ENCODE data around the gene FDXR. TPM values are rescaled to one million over a fixed set of nuclear protein-coding genes. Genes with fewer than 3 reads are reported as not detected.

The FDXR gene
- total and polyA plus RNA-seq, 9 of the 15 experiments (the other 6 are each of a cell fraction or from before 2014, with no cell fraction given): 0.89 to 70.7 (median 30.9) TPM

DNA sequence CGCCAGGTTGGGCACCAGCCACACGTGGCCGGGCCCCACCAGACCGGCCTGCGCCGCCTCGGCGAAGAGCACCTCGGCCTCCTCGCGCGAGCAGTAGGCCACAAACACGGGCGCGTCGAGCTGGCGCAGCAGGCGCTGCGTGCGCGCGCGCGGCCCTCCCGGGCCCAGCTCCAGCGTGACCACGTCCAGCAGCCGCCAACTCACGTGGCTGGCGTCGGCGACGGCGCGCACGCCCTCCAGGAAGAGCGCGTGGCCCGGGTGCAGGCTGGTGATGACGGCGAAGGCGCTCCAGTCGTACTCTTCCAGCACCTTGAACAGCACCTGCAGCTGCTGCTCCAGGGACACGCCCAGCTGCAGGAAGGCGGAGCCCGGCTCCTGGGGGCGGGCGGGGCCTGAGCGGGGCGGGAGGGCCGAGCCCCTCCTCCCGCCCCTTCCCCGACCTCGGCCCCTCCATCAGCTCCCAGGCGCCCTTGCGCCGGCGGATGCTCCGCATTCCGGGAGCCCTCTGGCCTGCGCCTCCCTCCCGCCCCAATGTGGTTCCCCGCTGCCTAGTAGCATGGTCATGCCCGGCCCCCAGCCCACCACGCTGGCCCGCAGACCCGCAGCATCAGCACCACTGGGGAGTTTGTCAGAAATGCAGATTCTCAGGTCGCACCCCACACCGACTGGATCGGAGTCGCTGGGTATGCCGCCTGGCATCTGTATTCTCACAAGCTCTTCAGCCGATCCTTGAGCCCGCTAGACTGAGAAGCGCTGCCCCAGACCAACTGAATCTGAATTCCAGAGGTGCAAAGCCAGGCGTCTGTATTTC, 20.4 kb downstream of the FDXR start (continued):
- TF ChIP-seq ZNF316 (IDR thresholded peaks at IDR 0.05) (no peak), FOXK1 (CRISPR knock-in tag; IDR thresholded peaks at IDR 0.05; ENCODE audit: borderline replicate concordance) (no peak), GTF2E2 (tag; IDR thresholded peaks at IDR 0.05) (no peak), PHB (CRISPR knock-in tag; IDR thresholded peaks at IDR 0.05) (no peak), MEF2A (IDR thresholded peaks at IDR 0.05; ENCODE audit: control insufficient read depth, low read depth, low read length) (no peak), SRSF3 (IDR thresholded peaks at IDR 0.05; ENCODE audit: insufficient read depth, low read length) (no peak), ZZZ3 (IDR thresholded peaks at IDR 0.05) (no peak), ATF1 (CRISPR knock-in tag; IDR thresholded peaks at IDR 0.05) (no peak), ATF1 (tag; IDR thresholded peaks at IDR 0.05) (peak; percentile 54), MBD2 (IDR thresholded peaks at IDR 0.05; ENCODE audit: borderline replicate concordance, low read depth) (no peak), TOE1 (IDR thresholded peaks at IDR 0.05; ENCODE audit: borderline replicate concordance) (no peak), TOE1 (CRISPR knock-in tag; IDR thresholded peaks at IDR 0.05; ENCODE audit: borderline replicate concordance, low read depth) (no peak), FUS (optimal IDR thresholded peaks at IDR 0.05; ENCODE audit: low read depth, low read length) (peak; percentile 51)
- TF ChIP-seq, protein P1, sequence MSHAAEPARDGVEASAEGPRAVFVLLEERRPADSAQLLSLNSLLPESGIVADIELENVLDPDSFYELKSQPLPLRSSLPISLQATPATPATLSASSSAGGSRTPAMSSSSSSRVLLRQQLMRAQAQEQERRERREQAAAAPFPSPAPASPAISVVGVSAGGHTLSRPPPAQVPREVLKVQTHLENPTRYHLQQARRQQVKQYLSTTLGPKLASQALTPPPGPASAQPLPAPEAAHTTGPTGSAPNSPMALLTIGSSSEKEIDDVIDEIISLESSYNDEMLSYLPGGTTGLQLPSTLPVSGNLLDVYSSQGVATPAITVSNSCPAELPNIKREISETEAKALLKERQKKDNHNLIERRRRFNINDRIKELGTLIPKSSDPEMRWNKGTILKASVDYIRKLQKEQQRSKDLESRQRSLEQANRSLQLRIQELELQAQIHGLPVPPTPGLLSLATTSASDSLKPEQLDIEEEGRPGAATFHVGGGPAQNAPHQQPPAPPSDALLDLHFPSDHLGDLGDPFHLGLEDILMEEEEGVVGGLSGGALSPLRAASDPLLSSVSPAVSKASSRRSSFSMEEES (CRISPR knock-in tag; IDR thresholded peaks at IDR 0.05): no peak
- TF ChIP-seq, protein P2, sequence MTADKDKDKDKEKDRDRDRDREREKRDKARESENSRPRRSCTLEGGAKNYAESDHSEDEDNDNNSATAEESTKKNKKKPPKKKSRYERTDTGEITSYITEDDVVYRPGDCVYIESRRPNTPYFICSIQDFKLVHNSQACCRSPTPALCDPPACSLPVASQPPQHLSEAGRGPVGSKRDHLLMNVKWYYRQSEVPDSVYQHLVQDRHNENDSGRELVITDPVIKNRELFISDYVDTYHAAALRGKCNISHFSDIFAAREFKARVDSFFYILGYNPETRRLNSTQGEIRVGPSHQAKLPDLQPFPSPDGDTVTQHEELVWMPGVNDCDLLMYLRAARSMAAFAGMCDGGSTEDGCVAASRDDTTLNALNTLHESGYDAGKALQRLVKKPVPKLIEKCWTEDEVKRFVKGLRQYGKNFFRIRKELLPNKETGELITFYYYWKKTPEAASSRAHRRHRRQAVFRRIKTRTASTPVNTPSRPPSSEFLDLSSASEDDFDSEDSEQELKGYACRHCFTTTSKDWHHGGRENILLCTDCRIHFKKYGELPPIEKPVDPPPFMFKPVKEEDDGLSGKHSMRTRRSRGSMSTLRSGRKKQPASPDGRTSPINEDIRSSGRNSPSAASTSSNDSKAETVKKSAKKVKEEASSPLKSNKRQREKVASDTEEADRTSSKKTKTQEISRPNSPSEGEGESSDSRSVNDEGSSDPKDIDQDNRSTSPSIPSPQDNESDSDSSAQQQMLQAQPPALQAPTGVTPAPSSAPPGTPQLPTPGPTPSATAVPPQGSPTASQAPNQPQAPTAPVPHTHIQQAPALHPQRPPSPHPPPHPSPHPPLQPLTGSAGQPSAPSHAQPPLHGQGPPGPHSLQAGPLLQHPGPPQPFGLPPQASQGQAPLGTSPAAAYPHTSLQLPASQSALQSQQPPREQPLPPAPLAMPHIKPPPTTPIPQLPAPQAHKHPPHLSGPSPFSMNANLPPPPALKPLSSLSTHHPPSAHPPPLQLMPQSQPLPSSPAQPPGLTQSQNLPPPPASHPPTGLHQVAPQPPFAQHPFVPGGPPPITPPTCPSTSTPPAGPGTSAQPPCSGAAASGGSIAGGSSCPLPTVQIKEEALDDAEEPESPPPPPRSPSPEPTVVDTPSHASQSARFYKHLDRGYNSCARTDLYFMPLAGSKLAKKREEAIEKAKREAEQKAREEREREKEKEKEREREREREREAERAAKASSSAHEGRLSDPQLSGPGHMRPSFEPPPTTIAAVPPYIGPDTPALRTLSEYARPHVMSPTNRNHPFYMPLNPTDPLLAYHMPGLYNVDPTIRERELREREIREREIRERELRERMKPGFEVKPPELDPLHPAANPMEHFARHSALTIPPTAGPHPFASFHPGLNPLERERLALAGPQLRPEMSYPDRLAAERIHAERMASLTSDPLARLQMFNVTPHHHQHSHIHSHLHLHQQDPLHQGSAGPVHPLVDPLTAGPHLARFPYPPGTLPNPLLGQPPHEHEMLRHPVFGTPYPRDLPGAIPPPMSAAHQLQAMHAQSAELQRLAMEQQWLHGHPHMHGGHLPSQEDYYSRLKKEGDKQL (CRISPR knock-in tag; IDR thresholded peaks at IDR 0.05; ENCODE audit: borderline replicate concordance): no peak
- TF ChIP-seq, protein P3, sequence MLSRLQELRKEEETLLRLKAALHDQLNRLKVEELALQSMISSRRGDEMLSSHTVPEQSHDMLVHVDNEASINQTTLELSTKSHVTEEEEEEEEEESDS (CRISPR knock-in tag; IDR thresholded peaks at IDR 0.05): no peak
- TF ChIP-seq, protein P4, sequence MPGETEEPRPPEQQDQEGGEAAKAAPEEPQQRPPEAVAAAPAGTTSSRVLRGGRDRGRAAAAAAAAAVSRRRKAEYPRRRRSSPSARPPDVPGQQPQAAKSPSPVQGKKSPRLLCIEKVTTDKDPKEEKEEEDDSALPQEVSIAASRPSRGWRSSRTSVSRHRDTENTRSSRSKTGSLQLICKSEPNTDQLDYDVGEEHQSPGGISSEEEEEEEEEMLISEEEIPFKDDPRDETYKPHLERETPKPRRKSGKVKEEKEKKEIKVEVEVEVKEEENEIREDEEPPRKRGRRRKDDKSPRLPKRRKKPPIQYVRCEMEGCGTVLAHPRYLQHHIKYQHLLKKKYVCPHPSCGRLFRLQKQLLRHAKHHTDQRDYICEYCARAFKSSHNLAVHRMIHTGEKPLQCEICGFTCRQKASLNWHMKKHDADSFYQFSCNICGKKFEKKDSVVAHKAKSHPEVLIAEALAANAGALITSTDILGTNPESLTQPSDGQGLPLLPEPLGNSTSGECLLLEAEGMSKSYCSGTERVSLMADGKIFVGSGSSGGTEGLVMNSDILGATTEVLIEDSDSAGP (CRISPR knock-in tag; IDR thresholded peaks at IDR 0.05): no peak
- TF ChIP-seq, protein P5, sequence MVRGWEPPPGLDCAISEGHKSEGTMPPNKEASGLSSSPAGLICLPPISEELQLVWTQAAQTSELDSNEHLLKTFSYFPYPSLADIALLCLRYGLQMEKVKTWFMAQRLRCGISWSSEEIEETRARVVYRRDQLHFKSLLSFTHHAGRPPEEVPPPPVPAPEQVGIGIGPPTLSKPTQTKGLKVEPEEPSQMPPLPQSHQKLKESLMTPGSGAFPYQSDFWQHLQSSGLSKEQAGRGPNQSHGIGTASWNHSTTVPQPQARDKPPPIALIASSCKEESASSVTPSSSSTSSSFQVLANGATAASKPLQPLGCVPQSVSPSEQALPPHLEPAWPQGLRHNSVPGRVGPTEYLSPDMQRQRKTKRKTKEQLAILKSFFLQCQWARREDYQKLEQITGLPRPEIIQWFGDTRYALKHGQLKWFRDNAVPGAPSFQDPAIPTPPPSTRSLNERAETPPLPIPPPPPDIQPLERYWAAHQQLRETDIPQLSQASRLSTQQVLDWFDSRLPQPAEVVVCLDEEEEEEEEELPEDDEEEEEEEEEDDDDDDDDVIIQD (CRISPR knock-in tag; IDR thresholded peaks at IDR 0.05): no peak
